Stimulated activated CD4-positive, alpha-beta T cell treated with anti-CD3 and anti-CD28 coated beads, TNF-alpha, amount 100 ng/mL, for 24 hours (primary cell): ENCODE measurements around the gene B4GALT5.
A peak's percentile ranks its signal among the peaks of the same experiment; 100 is the strongest.

Experiments used
- DNase-seq, 3 experiments: peaks; one replicate each; pipeline ENCODE4 v3.0.0-alpha.2; 2020; ENCODE audit warnings: low read depth in 3 of 3

The B4GALT5 gene

DNA sequence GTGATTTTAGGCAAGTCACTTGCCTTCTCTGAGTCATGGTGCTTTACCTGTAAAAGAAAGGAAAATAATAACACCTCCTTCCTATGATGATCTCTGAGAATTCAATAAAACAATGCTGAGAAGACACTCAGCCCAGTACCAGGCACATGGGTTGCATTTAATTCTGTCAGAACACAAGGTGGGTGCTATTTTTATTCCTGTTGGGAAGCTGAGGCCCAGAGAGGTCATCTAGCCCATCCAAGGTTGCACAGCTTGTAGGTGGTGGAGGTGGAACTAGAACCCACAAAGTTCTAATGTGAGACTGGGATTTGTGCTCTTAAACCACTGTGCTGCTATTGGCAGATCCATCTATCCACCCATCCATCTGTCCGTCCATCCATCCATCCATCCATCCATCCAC lies 106.1 kb downstream of the B4GALT5 start:
- no peak for DNase-seq

DNA sequence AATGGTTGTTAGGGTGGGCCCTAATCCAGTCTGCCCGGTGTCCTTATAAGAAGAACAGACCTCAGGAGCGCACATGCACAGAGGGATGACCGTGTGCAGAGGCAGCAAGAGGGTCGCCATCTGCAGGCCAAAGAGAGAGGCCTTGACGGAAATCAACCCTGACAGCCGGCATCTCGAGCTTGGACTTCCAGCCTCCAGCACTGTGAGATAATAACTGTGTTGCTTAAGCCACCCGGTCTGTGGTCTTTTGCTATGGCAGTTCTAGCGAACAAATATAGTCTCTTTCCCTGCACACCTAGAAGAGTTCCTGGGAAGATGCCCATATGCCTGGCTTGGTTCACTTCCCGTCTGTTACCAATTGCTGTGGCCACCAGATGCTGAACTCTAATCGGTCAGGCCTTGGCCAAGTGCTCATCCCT lies 110.5 kb downstream of the B4GALT5 start:
- DNase-seq: no peak

DNA sequence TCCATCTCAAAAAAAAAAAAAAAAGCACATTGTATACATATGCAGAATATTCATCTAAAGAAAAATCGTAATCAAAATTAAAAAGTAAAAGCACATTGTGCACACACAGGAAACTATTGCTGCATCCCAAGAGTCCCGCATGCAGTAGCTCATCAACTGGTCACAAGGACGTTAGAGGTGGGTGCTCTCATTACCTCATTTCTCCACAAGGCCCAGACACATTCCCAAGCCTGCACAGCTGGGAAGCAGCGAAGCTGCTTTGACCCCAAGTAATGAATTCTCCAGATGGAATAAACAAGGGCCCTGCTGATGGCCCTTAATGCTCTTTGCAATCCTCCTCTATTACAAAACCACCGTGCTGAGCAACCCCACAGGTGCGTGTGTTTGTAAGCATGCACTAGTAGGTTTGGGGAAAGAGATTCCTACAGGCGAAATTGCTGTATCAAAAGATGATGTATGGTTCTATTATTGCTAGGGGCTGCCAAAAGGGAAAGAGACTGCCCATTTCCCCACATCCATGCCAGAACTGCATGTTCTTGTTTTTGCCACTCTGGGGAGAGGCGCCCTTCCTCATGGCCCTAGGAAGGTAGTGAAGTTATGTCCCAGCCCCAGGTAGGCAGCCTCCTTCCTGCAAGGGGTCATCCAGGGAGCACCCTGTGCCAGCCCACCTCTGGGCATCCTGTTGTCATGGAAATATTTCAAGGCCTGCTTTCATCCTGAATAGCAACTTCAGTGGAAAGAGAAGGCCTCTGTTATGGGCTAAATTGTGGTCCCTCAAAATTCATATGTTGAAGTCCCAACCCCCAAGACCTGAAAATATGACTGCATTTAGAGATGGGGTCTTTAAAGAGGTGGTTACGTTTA lies 111.1 kb downstream of the B4GALT5 start:
- DNase-seq: no peak

DNA sequence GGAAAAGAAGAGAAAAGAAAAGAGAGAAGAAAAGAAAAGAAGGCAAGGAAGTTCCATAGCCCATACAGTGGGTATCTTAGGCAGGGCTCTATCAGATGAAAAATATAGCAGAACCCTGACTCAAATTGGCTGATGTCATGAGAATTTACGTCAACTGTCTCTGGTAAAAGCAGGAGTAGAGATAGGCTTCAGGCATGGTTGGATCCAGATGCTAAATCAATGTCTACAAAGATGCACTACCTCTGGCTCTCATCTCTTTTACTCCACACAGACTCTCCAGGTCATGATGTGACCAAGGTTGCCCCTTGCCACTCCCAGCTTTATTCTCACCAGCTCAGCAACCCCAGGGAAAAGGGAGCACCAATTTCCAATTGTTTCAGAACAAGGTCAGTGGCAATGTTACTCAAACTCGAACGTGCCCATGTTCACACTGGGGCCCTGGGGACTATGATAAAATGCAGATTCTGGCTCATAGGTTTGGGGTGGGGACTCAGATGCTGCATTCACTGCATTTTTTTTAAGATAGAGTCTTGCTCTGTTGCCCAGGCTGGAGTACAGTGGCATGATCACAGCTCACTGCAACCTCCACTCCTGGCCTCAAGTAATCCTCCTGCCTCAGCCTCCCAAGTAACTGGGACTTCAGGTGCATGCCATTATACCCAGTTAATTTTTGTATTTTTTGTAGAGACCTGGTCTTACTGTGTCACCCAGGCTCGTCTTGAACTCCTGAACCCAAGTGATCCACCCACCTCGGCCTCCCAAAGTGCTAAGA lies 112.3 kb downstream of the B4GALT5 start:
- DNase-seq: no peak

DNA sequence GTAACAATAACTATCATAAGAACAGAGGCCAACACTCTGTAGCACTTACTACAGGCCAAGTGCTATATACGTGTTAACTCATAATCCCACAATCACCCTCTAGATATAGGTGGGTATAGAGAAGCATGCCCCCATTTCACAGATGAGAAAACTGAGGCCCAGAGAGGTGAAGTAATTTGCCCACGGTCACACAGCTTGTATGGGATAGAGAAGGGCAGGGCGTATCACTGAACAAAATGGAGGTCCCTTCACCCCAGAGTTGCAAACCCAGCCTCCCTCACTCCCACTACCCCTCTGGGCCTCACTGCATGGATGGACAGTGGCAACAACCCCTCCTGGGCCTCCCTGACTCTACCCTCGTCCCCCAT lies 113.9 kb downstream of the B4GALT5 start:
- no peak for DNase-seq

DNA sequence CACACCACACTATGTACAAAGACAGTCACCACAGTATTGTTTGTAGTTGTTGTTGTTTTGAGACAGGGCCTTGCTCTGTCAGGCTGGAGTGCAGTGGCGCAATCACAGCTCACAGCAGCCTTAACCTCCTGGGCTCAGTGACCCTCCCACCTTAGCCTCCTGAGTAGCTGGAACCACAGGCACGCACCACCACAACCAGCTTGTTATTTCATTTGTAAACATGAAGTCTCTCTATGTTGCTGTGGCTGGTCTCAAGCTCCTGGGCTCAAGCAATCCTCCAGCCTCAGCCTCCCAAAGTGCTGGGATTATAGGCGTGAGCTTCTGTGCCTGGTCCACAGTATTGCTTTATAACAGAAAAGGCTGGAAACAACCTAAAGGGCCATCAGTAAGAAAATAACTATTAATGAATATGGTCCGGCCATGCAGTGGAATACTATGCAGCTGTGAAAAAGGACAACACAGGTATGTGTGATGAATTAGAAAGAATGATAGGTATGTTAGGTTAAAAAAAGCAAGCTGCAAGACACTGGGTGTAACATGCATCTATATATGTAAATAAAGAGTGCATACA lies 115.8 kb downstream of the B4GALT5 start:
- DNase-seq: no peak

DNA sequence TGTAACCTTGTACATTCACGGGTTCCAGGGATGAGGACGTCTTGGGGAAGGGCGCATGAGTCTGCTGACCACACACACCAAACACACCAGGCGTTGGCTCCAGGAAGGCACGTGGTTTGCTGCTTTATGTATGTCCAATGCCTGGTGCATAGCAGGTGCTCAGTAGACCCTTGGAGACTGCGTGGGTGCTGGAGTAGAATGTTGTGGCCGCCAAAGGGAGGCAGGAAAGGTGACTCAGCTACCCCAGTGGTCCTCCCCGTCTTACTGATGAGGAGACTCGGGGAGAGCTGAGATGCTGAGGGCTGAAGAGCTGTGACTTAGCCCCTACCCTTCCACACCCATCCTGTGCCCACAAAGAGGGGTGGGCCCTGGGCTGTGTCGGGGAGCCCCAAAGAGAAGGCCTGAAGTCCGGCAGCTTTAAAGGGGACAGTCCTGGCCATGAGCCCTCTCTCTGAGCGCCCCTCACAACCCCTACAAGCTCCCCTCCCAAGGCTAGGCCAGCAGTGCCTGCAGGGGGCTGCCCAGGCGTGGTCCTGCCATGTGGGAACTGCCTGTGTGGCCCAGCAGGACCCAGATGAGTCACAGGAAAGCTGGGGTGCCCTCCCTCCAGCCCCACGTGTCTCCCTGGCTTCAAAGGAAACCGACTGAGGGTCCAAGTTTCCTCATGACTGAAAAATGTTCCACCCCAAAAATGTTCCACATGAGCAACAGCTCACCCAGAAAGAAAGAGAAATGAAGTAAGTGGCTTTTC lies 117.7 kb downstream of the B4GALT5 start:
- peak; percentile 22 to 84 (median 49) for DNase-seq

DNA sequence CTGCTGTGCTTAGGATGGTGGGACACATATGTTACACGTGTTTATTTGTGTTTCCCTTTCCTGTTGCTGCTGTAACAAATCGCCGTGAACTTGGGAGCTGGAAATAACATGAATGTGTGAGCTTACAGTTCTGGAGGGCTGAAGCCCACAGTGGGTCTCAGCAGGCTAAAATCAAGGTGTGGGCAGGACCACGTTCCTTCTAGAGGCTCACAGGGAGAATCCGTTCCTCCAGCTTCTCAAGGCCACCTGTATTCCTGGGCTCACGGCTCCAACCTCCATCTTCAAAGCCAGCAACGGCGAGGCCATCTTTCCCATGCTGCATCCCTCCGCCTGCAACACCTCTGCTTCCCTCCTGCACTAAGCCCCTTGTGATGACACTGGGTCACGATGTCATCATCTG lies 118.3 kb downstream of the B4GALT5 start:
- DNase-seq: no peak

DNA sequence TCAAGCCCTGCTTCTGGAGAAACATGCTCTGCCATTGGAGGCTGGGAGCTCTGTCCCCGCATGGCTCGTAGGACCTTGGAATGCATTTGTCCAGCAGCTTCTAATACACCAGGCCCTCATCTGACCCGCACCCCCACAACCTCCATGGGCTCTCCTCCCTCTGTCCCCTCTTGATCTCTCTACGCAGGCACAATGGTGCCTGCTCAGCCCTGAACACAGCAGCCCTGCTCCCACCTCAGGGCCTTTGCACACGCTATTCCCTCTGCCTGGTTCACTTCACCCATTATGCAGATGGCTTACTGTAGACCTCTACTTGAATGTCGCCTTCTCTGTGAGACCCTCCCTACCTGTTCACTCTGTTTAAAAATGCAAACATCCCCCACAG lies 118.8 kb downstream of the B4GALT5 start:
- no peak for DNase-seq

DNA sequence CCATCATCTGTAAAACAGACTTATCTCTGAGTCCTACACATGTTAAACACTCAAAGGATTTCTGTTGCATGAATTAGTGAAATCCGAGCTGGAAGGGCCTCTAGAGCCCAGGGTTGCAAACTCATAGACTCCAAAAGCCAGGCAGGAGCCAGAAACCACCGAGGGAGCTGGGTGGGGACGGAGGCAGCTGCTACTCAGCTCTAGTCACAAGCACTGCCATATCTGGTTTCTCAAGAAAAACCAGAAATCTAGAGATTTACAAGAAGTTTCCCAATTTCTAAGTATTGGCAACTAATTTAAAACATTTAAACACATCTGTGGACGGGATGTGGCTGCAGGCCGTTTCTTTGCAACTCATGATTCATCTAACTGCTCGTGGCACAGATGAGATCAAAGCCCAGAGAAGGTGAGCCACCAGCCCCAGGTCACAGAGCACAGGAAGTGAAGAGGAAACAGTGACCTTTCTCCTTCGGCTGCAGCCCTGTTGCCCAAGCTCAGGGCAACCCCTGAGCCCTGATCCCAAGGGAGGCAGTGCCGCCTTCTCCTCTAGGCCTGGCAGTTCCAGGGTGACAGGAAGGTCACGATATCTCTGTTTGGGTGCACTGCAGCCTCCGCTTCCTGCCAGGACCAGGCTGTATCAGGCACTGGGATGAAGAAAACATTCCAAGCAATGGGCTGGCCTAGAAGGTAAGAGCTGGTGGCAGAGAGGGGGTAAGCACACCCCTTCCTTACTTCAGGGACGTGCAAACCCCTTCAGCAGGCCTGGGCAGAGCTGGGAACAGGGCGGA lies 119.3 kb downstream of the B4GALT5 start:
- peak; percentile 17 to 77 (median 33) for DNase-seq

DNA sequence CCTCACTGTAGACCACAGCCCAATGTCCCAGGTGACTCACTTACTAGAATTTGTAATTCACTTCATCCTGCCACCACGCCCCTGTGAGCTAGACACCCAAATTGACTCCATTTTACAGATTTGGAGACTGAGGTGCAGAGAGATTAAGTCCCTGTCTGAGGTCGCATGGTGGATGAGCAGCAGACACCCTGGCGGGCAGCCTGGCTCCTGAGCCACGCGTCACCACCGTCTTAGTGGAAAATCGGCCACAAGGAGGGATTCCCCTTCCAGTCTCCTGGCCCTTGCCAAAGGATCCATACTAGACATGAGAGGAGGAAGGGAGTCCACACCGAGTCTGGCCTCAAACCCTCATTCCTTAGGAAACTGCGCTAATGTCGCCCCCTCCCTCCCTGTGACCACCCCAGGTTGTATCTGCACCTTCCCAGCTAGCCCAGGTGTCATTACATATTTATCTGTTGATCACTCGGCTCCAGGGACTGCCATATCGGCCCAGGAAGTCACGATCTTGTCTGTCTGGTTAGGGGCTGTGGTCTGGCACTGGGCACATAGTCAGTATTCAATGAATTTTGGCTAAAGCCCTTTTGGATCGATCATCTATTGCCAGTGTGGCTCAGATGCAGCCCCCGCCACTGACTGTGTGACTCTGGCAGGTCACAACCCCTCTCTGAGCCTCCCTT lies 120.1 kb downstream of the B4GALT5 start:
- DNase-seq: no peak

DNA sequence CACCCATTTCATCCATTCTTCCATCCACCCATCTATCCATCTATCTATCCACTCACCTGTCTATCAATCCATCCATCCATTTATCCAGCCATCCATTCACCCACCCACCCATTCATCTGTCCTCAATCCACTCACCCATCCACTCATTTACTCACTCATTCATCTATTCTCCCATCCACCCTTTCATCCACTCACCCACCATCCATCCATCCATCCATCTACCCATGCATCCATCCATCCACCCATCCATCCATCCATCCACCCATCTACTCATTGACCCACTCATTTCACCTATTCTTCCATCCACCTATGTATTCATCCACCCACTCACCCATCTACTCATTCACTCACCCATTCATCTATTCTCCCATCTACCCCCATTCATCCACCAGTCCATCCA lies 121.6 kb downstream of the B4GALT5 start:
- DNase-seq: no peak

DNA sequence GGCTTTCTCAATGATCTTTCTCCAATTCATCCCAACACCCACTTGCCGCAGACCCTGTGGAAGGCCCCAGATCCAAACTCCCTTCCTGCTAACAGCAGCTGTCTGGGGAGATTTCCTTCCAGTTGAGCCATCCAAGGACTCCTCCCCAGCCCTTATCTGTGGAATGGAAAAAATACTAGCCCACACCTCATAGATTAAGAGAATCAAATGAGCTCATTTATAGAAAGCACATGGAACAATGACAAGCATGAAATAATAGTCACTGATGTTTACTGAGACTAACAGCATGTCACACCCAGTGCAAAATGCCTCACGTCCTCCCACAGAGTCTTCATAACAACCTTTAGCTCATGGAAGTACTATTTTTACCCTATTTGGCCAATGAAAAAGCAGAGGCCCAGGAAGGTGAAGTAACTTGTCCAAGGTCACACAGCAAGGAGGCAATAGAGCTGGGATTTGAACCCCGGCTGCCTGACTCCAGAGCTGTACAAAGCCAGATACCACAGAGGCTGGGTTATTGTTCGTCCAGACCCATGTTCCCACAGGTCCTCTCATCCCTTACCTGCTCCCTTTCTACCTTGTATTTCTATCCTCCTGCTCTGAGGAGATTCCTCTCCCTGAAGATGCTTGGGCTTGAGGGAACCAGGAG lies 122.3 kb downstream of the B4GALT5 start:
- DNase-seq: no peak

DNA sequence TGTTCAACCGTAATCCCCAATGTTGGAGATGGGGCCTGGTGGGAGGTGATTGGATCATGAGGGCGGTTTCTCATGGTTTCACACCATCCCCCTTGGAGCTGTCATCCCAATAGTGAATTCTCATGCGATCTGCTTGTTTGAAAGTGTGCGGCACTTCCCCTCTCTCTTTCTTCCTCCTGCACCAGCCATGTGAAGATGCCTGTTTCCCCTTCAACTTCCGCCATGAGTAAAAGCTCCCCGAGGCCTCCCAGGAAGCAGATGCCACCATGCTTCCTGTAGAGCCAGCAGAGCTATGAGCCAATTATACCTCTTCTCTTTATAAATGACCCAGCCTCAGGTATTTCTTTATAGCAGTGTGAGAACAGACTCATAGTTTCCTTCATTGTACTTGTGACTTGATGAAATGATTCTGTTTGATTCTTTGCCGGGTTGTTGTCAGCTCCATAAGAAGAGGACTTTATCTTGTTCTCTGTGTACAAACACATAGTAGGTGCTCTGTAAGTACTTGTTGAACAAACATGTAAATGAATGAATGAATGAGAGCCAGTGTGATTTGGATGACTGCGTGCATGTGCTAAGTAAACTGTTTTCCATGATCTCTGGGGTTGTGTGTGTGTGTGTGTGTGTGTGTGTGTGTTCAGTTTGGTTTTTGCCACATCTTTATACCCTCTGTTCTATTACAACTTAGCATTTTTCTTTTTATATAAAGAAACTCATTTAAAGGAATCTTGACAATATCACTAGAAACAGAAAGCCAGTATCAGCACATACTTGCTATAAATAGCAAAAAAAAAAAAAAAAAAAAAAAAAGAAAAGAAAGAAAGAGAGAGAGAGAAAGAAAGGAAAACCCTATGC lies 123.3 kb downstream of the B4GALT5 start:
- DNase-seq: no peak

DNA sequence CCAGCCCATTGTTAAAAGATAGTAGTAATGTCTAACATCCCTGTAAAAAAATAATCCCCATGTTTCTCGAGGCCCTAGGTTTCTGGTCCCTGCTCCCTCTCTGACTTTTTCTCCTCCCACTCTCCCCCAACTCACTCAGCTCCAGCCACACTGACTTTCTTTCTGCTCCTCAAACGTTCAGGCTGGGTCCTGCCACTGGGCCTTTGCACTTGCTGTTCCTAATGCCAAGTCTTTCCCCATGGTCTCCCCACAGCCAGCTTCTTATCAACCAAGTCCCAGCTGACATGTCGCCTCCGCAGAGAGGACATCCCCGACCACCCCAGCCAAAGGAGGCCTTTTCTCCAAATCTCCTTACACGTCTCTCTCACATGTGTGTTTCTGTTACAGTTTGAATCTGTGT lies 123.9 kb downstream of the B4GALT5 start:
- DNase-seq: no peak

DNA sequence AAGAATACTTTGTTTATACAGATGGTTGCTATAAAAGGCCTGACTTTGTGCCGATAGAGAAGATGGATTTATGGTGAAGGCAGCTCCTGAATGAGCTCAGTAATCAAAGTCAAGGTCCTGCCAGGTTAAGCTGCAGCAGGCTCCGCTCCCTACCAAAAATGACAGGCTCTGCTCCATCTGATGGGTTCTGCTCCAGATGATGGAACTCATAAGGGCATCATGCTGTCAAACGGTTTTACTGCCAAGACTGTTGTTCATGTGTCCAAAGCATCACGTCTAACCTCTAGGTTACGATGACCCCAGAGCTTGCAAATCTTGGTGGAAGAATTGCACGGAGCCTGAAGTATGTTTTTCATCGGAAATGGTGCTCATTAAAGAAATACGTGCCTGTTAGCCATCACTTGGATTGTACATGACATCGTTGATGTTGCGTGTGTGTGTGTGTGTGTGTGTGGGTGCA lies 126.5 kb downstream of the B4GALT5 start:
- no peak for DNase-seq

DNA sequence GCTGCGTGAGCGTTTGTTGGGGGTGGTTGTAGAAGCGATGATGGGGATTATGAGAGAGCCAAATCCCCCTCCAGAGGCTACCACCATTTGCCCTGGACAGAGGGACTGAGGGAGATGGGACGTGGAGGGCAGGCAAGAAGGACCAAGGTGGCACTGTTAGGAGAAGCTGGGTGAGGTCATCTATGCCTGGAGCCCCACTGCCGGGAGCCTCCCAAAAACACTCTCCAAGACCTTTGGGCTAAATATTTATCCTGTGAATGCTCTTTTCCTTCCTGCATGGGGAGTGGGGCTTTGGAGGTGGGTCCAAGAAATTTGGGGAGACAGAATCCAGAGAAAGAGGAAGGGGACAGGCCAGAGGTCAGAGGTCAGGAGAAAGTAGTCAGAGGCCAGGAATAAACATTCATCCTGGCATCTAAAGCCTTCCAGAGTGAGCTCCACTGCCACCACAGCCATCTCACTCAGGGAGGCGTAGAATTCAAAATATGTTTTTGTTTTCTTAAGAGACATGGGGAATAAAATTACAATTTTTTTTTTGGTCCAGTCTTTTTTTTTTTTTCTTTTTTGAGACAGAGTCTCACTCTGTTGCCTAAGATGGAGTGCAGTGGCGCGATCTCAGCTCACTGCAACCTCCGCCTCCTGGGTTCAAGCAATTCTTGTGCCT lies 128.0 kb downstream of the B4GALT5 start:
- no peak for DNase-seq
